ENCODE measurements around the gene MGAT5B. TPM values are rescaled to one million over a fixed set of nuclear protein-coding genes. Genes with fewer than 3 reads are reported as not detected.

Gene MGAT5B
- total RNA-seq, 1 experiment from 2014 or later: 4.9 TPM

GRCh38 chr17:76972046-76972641 lies 103.9 kb downstream of the MGAT5B start:
- no peak overlapping the region for H3K27ac ChIP-seq (ENCODE audit: low read length)
- no peaks in the 10 kb centered on the region for H3K36me3 ChIP-seq (ENCODE audit: low read depth, low read length)
- DNase-seq (no peak), ATAC-seq (no peak)
- no peaks in the 10 kb centered on the region for H3F3A ChIP-seq (ENCODE audit: low read length, unreplicated experiment)
- H3K27me3 ChIP-seq (ENCODE audit: low read length): peaks cover 8% of the 10 kb centered on the region; the same call in 1 of the 2 replicates
- H3K4me1 ChIP-seq (ENCODE audit: insufficient read depth, low read length): peaks cover 21% of the 10 kb centered on the region
- TF ChIP-seq EZH2 (IDR thresholded peaks at IDR 0.05; ENCODE audit: low read length, unreplicated experiment): no peak
- no peak for TF ChIP-seq CTCF (conservative IDR thresholded peaks at IDR 0.05; ENCODE audit: low read depth, low read length)
- TF ChIP-seq EZH2phosphoT487 (IDR thresholded peaks at IDR 0.05; ENCODE audit: borderline replicate concordance, low read length): no peak
- H3K4me2 ChIP-seq (ENCODE audit: low read length): no peak overlapping the region
- no peak overlapping the region for H3K4me3 ChIP-seq (ENCODE audit: low read length)
- BruUV-seq (replicated peaks): no TSS peak
- no peak overlapping the region for H3K9ac ChIP-seq (ENCODE audit: low read length)
- H3K9me2 ChIP-seq (replicated peaks; ENCODE audit: low read length): no peaks in the 10 kb centered on the region
- POLR2A ChIA-PET (ENCODE audit: unreplicated experiment): no interaction called here
- intact Hi-C loops (cut with micrococcal nuclease): no loop called here
- no peaks in the 10 kb centered on the region for H3K9me3 ChIP-seq (ENCODE audit: low read length)
- H3K79me2 ChIP-seq (ENCODE audit: low read length): no peaks in the 10 kb centered on the region
- no peaks in the 10 kb centered on the region for H4K20me1 ChIP-seq (ENCODE audit: low read length)
- CTCF ChIA-PET: no interaction called here
- H2AFZ ChIP-seq (ENCODE audit: low read length): no peak overlapping the region

GRCh38 chr17:76973040-76973439 lies 104.8 kb downstream of the MGAT5B start:
- ATAC-seq: no peak
- no TSS peak for BruUV-seq (replicated peaks)

More at GRCh38 chr17:76973040-76973439, 104.8 kb downstream of the MGAT5B start:
- TF ChIP-seq EZH2phosphoT487 (IDR thresholded peaks at IDR 0.05; ENCODE audit: borderline replicate concordance, low read length) (no peak), EZH2 (IDR thresholded peaks at IDR 0.05; ENCODE audit: low read length, unreplicated experiment) (no peak), CTCF (conservative IDR thresholded peaks at IDR 0.05; ENCODE audit: low read depth, low read length) (no peak)
- H3K4me2 ChIP-seq (ENCODE audit: low read length): no peak overlapping the region
- no peaks in the 10 kb centered on the region for H3K9me3 ChIP-seq (ENCODE audit: low read length)
- peaks cover 21% of the 10 kb centered on the region for H3K4me1 ChIP-seq (ENCODE audit: insufficient read depth, low read length)
- intact Hi-C loops (cut with micrococcal nuclease): no loop called here
- H4K20me1 ChIP-seq (ENCODE audit: low read length): no peaks in the 10 kb centered on the region
- no peak overlapping the region for H2AFZ ChIP-seq (ENCODE audit: low read length)
- no peak overlapping the region for H3K4me3 ChIP-seq (ENCODE audit: low read length)
- POLR2A ChIA-PET (ENCODE audit: unreplicated experiment): interaction anchor here (0.6 kb wide), 1 partner anchor 204 kb away, joined by 3 read pairs; no protein-coding TSS in a partner anchor
- H3K27me3 ChIP-seq (ENCODE audit: low read length): peaks cover 8% of the 10 kb centered on the region; the same call in 1 of the 2 replicates
- no peaks in the 10 kb centered on the region for H3K36me3 ChIP-seq (ENCODE audit: low read depth, low read length)
- H3K79me2 ChIP-seq (ENCODE audit: low read length): no peaks in the 10 kb centered on the region
- no peak for DNase-seq
- H3K9me2 ChIP-seq (replicated peaks; ENCODE audit: low read length): no peaks in the 10 kb centered on the region
- H3F3A ChIP-seq (ENCODE audit: low read length, unreplicated experiment): no peaks in the 10 kb centered on the region
- CTCF ChIA-PET: no interaction called here
- H3K9ac ChIP-seq (ENCODE audit: low read length): no peak overlapping the region
- no peak overlapping the region for H3K27ac ChIP-seq (ENCODE audit: low read length)
